ENCODE results near the gene GATA5.

DNA sequence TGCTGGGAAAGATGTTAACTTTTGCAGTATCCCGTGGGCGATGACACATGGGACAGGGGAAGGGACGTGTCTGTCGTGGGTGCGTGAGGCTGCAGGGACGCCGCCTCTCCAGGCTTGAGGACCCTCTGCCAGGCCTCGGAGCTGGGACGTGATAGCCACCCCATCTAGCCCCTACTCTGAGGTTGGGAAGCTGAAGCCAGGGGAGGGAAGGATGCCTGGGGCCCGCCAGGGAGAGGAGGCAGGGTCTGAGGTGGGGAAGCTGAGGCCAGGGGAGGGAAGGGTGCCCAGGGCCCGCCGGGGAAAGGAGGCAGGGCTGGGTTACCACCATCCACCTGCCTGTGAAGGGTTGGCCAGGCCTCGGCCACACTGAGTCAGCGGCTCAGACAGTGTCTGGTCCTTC is 38.2 kb upstream of the GATA5 start:
- TF ChIP-seq POLR2AphosphoS5 (IDR thresholded peaks at IDR 0.05) (no peak), EP300 (conservative IDR thresholded peaks at IDR 0.05; ENCODE audit: poor library complexity, severe bottlenecking) (no peak), EZH2 (IDR thresholded peaks at IDR 0.05; ENCODE audit: borderline replicate concordance, insufficient read depth, low read length, poor library complexity, severe bottlenecking) (no peak), TAF1 (IDR thresholded peaks at IDR 0.05; ENCODE audit: low read depth) (no peak), MXI1 (conservative IDR thresholded peaks at IDR 0.05; ENCODE audit: poor library complexity, severe bottlenecking) (no peak), SMC3 (conservative IDR thresholded peaks at IDR 0.05; ENCODE audit: poor library complexity) (no peak), RAD21 (conservative IDR thresholded peaks at IDR 0.05) (no peak)
- TF ChIP-seq, protein P1, sequence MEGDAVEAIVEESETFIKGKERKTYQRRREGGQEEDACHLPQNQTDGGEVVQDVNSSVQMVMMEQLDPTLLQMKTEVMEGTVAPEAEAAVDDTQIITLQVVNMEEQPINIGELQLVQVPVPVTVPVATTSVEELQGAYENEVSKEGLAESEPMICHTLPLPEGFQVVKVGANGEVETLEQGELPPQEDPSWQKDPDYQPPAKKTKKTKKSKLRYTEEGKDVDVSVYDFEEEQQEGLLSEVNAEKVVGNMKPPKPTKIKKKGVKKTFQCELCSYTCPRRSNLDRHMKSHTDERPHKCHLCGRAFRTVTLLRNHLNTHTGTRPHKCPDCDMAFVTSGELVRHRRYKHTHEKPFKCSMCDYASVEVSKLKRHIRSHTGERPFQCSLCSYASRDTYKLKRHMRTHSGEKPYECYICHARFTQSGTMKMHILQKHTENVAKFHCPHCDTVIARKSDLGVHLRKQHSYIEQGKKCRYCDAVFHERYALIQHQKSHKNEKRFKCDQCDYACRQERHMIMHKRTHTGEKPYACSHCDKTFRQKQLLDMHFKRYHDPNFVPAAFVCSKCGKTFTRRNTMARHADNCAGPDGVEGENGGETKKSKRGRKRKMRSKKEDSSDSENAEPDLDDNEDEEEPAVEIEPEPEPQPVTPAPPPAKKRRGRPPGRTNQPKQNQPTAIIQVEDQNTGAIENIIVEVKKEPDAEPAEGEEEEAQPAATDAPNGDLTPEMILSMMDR (IDR thresholded peaks at IDR 0.05; ENCODE audit: poor library complexity, severe bottlenecking) = no peak
- TF ChIP-seq, protein P2, sequence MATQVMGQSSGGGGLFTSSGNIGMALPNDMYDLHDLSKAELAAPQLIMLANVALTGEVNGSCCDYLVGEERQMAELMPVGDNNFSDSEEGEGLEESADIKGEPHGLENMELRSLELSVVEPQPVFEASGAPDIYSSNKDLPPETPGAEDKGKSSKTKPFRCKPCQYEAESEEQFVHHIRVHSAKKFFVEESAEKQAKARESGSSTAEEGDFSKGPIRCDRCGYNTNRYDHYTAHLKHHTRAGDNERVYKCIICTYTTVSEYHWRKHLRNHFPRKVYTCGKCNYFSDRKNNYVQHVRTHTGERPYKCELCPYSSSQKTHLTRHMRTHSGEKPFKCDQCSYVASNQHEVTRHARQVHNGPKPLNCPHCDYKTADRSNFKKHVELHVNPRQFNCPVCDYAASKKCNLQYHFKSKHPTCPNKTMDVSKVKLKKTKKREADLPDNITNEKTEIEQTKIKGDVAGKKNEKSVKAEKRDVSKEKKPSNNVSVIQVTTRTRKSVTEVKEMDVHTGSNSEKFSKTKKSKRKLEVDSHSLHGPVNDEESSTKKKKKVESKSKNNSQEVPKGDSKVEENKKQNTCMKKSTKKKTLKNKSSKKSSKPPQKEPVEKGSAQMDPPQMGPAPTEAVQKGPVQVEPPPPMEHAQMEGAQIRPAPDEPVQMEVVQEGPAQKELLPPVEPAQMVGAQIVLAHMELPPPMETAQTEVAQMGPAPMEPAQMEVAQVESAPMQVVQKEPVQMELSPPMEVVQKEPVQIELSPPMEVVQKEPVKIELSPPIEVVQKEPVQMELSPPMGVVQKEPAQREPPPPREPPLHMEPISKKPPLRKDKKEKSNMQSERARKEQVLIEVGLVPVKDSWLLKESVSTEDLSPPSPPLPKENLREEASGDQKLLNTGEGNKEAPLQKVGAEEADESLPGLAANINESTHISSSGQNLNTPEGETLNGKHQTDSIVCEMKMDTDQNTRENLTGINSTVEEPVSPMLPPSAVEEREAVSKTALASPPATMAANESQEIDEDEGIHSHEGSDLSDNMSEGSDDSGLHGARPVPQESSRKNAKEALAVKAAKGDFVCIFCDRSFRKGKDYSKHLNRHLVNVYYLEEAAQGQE (IDR thresholded peaks at IDR 0.05; ENCODE audit: borderline replicate concordance) = no peak
